Osteocyte (in vitro differentiated cells): ENCODE measurements around the gene RNU7-1. TPM values are rescaled to one million over a fixed set of nuclear protein-coding genes. Genes with fewer than 3 reads are reported as not detected.

Source experiments
- DNase-seq: peaks from one replicate; pipeline ENCODE4 v3.0.0; 2021; ENCODE audit warnings: mixed read lengths; ENCODE audit not compliant: unreplicated experiment; ENCODE audit errors: extremely low spot score
- H3K27ac Mint-ChIP-seq: one replicate; pipeline ENCODE4 v1.8.0; 2021; ENCODE audit warnings: mild to moderate bottlenecking, mixed read lengths; ENCODE audit not compliant: unreplicated experiment
- H3K27me3 Mint-ChIP-seq: one replicate; pipeline ENCODE4 v1.8.0; 2021; ENCODE audit warnings: mixed read lengths; ENCODE audit not compliant: unreplicated experiment
- H3K36me3 Mint-ChIP-seq: one replicate; pipeline ENCODE4 v1.8.0; 2021; ENCODE audit warnings: mixed read lengths; ENCODE audit not compliant: unreplicated experiment
- H3K4me1 Mint-ChIP-seq: one replicate; pipeline ENCODE4 v1.8.0; 2021; ENCODE audit warnings: mixed read lengths; ENCODE audit not compliant: unreplicated experiment
- H3K4me3 Mint-ChIP-seq: one replicate; pipeline ENCODE4 v1.8.0; 2021; ENCODE audit warnings: mild to moderate bottlenecking, moderate library complexity, mixed read lengths; ENCODE audit not compliant: unreplicated experiment
- H3K9me3 Mint-ChIP-seq: one replicate; pipeline ENCODE4 v1.8.0; 2021; ENCODE audit warnings: mixed read lengths; ENCODE audit not compliant: unreplicated experiment
- total RNA-seq: library from RNA; stranded (reverse); gene quantifications from 2 replicates; pipeline ENCODE4 v1.2.1, GENCODE V29; 2021
- TF ChIP-seq, protein P1 (sequence below): fragments of 200-600 bp; sonication (generic); IDR thresholded peaks from 2 replicates; pipeline ENCODE4 v1.5.0; 2021; ENCODE audit warnings: antibody characterized with exemption, mild to moderate bottlenecking, moderate library complexity

Gene RNU7-1
- total RNA-seq, 1 donor from 2014 or later = not detected

DNA sequence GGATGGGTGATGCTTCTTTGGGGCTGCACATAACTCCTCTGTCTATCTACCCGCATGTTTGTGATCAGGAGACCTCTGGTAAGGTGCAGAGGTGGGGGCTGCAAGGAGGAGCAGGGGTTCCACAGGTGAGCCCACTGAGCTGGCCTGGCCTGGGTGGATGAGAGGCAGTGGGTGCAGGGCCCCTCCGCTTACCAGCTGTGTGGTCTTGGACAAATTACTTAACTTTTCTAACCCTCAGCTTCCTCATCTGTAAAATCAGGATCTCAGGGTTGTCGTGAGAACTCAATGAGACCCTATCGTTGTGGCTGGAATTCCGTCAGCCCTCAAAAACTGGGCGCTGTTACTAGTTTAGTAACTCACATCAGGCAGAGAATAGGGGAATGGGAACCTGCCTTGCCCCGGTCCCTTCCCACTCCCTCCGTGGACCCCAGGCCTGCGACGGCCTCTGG lies 15.0 kb downstream of the RNU7-1 start:
- H3K9me3 Mint-ChIP-seq = no peaks in the 10 kb centered on the region
- H3K36me3 Mint-ChIP-seq = no peaks in the 10 kb centered on the region
- TF ChIP-seq, protein P1, sequence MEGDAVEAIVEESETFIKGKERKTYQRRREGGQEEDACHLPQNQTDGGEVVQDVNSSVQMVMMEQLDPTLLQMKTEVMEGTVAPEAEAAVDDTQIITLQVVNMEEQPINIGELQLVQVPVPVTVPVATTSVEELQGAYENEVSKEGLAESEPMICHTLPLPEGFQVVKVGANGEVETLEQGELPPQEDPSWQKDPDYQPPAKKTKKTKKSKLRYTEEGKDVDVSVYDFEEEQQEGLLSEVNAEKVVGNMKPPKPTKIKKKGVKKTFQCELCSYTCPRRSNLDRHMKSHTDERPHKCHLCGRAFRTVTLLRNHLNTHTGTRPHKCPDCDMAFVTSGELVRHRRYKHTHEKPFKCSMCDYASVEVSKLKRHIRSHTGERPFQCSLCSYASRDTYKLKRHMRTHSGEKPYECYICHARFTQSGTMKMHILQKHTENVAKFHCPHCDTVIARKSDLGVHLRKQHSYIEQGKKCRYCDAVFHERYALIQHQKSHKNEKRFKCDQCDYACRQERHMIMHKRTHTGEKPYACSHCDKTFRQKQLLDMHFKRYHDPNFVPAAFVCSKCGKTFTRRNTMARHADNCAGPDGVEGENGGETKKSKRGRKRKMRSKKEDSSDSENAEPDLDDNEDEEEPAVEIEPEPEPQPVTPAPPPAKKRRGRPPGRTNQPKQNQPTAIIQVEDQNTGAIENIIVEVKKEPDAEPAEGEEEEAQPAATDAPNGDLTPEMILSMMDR = no peak
- no peaks in the 10 kb centered on the region for H3K27me3 Mint-ChIP-seq
- DNase-seq = no peak
- H3K27ac Mint-ChIP-seq = no peak overlapping the region
- H3K4me3 Mint-ChIP-seq = no peak overlapping the region
- peaks cover 21% of the 10 kb centered on the region for H3K4me1 Mint-ChIP-seq

DNA sequence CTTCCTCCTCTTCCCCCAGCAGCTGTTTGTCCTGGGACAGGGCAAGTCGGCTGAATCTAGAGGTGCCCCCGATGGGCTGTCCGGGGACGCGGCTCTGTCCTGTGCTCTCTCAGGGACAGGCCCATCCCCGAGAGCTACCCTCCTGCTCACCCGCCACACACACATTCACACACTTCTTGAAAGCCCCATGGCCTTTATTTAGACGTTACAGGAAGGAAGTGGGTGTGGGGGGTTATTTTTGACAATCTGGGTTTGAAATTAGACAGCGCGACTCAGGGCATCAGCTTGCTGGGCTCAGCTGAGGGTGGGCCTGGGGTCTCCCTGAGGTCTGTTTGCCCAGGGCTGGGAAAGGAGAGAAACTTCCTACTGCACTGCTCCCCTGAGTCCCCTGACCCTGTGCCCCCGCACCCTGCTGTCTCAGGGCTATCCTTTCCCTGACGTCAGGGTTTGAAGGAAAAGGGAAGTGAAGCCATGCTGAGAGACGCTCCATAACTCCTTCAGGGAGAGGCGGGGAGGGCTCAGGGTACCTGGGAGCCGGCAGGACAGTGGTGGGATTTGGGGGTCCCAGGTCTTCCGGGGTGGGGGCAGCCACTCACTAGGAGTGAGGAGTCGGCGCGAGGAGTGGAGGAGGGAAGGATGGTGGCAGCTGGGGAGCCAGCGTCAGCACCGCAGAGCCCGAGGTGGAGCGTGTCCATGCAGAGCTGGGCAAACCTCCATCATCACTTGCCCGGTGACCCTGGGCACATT lies 15.6 kb downstream of the RNU7-1 start:
- Mint-ChIP-seq H3K36me3 (no peaks in the 10 kb centered on the region), H3K27ac (no peak overlapping the region), H3K4me1 (peaks cover 15% of the 10 kb centered on the region), H3K4me3 (no peak overlapping the region), H3K27me3 (no peaks in the 10 kb centered on the region), H3K9me3 (no peaks in the 10 kb centered on the region)
- TF ChIP-seq, protein P1 = no peak
- DNase-seq = no peak

DNA sequence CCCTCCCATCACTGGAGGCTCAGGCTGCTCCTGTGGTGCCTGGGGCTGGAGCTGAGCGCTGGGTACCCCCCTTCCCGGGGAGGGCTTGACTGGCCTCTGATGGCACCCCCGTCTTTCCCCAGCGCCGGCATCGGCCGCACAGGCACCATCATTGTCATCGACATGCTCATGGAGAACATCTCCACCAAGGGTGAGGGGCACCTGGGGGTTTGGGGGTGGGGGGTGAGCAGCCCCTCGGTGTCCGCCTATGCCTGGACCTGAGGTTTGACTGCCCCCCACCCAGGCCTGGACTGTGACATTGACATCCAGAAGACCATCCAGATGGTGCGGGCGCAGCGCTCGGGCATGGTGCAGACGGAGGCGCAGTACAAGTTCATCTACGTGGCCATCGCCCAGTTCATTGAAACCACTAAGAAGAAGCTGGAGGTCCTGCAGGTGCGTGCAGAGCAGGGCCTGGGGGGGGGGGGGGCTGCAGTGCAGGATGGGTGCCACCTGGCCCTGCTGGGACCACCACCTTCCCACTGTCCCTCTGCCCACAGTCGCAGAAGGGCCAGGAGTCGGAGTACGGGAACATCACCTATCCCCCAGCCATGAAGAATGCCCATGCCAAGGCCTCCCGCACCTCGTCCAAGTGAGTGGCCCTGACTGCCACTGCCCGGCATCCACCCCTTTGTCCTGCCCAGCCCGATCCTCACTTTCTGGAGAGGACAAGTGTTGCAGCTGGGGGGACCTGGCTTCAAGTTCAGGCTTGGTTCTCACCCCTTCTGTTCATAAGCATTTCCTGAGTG lies 16.4 kb downstream of the RNU7-1 start:
- TF ChIP-seq, protein P1 = no peak
- Mint-ChIP-seq H3K27me3 (no peaks in the 10 kb centered on the region), H3K36me3 (no peaks in the 10 kb centered on the region), H3K4me3 (no peak overlapping the region), H3K4me1 (peaks cover 15% of the 10 kb centered on the region), H3K27ac (no peak overlapping the region), H3K9me3 (no peaks in the 10 kb centered on the region)
- DNase-seq = no peak

DNA sequence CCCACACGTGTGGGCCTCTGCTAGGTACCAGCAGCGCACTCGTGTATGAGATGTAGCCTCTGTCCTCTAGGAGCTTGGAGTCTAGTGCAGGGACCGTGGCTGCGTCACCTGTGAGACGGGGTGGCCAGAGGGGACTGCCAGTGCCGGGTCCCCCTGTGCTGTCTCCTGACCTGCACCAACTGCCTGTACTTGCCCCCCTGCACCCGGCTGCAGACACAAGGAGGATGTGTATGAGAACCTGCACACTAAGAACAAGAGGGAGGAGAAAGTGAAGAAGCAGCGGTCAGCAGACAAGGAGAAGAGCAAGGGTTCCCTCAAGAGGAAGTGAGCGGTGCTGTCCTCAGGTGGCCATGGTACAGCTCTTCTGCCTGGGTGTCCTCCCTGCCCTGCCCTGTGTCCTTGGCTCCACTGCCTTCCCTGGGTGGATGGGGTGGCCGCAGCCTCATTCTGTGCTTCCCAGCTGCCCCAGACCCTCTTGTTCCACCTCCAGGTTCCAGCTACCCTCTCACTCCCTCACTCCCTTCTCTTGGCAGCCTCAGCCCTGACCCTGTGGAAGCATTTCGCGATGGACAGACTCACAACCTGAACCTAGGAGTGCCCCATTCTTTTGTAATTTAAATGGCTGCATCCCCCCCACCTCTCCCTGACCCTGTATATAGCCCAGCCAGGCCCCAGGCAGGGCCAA lies 17.1 kb downstream of the RNU7-1 start:
- Mint-ChIP-seq H3K27me3 (no peaks in the 10 kb centered on the region), H3K36me3 (peaks cover 6% of the 10 kb centered on the region), H3K4me1 (peaks cover 18% of the 10 kb centered on the region), H3K9me3 (no peaks in the 10 kb centered on the region), H3K27ac (no peak overlapping the region), H3K4me3 (no peak overlapping the region)
- DNase-seq = no peak
- TF ChIP-seq, protein P1 = no peak
